GM13976 (cell line): ENCODE measurements around the gene ACTL7A.

ENCODE experiments used
- DNase-seq: peaks from one replicate; pipeline ENCODE4 v3.0.0; 2012; ENCODE audit warnings: low spot score
- CTCF ChIP-seq: IDR thresholded peaks from 2 replicates; pipeline ENCODE4 v1.5.1; 2012; ENCODE audit warnings: borderline replicate concordance, mild to moderate bottlenecking; ENCODE audit not compliant: insufficient read depth; ENCODE audit errors: extremely low read depth, missing control alignments, control extremely low read depth
- in situ Hi-C: fragments of 300-500 bp; cut with MboI; formaldehyde crosslinking; loops from one replicate; pipeline ENCODE4 v1.12.0; 2022; ENCODE audit warnings: low sequenced_read_pairs, mixed read lengths, inconsistent platforms; ENCODE audit not compliant: unreplicated experiment

Gene ACTL7A

GRCh38 chr9:108854641-108855528 lies 7.2 kb upstream of the ACTL7A start:
- in situ Hi-C loops, result no loop called here
- no peak for DNase-seq

GRCh38 chr9:108855529-108855886 lies 6.6 kb upstream of the ACTL7A start:
- DNase-seq, result no peak
- TF ChIP-seq CTCF, result no peak
- in situ Hi-C loops, result no loop called here

More at GRCh38 chr9:108854641-108855528, 7.2 kb upstream of the ACTL7A start:
- no peak for TF ChIP-seq CTCF

GRCh38 chr9:108855888-108856287 lies 6.2 kb upstream of the ACTL7A start, which contains the start of gene ACTL7B:
ACTL7B (minus strand) TSS chr9:108855986; CDS start chr9:108855930, 56 bp downstream.
- no peak for TF ChIP-seq CTCF
- in situ Hi-C loops, result no loop called here
- DNase-seq, result no peak

- no peak for TF ChIP-seq CTCF
- in situ Hi-C loops, result no loop called here
- DNase-seq, result no peak
Observed at GRCh38 chr9:108857572-108857971, 4.5 kb upstream of the ACTL7A start.

- in situ Hi-C loops, result no loop called here
- TF ChIP-seq CTCF, result no peak
- DNase-seq, result no peak
Observed at GRCh38 chr9:108859459-108860114, 2.5 kb upstream of the ACTL7A start.

GRCh38 chr9:108860354-108860753 lies 1.7 kb upstream of the ACTL7A start:
- DNase-seq, result no peak
- in situ Hi-C loops, result no loop called here
- TF ChIP-seq CTCF, result no peak
